Rectal smooth muscle tissue (tissue), 1 donor: ENCODE measurements around the gene ZCCHC8.
"Not testable (repeated sequence)": the region's sequence is repeated elsewhere in the genome, so short reads cannot be mapped to it uniquely, and the experiment has no call there.

Source experiments
- H3K27ac ChIP-seq: one replicate; pipeline ENCODE4 v1.7.0; 2013; ENCODE audit warnings: low read depth, low read length, inconsistent platforms
- H3K27me3 ChIP-seq: one replicate; pipeline ENCODE4 v1.7.0; 2013; ENCODE audit warnings: low read length; ENCODE audit not compliant: control insufficient read depth, insufficient read depth
- H3K36me3 ChIP-seq: one replicate; pipeline ENCODE4 v1.7.0; 2013; ENCODE audit warnings: low read length; ENCODE audit not compliant: control insufficient read depth, insufficient read depth
- H3K4me1 ChIP-seq: one replicate; pipeline ENCODE4 v1.7.0; 2013; ENCODE audit warnings: low read length; ENCODE audit not compliant: control insufficient read depth, insufficient read depth
- H3K4me3 ChIP-seq: one replicate; pipeline ENCODE4 v1.7.0; 2013; ENCODE audit warnings: low read length
- H3K9ac ChIP-seq: one replicate; pipeline ENCODE4 v1.7.0; 2013; ENCODE audit warnings: low read length

ZCCHC8 gene

DNA sequence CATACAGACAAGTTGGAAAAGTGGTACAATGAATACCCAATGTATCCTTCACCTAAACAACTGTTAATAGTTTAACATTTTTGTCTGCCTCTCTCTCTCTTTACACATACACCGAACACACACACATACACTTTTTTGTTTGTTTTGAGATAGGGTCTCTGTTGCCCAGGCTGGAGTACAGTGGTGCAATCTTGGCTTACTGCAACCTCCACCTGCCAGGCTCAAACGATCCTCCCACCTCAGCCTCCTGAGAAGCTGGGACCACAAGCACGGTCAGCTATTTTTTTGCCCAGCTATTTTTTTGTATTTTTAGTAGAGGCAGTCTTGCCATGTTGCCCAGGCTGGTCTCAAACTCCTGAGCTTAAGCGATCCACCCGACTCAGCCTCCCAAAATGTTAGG, 16.8 kb downstream of the ZCCHC8 start:
- H3K4me1 ChIP-seq, result no peaks in the 10 kb centered on the region
- H3K4me3 ChIP-seq, result no peak overlapping the region
- H3K27me3 ChIP-seq, result no peaks in the 10 kb centered on the region
- H3K27ac ChIP-seq, result no peak overlapping the region
- H3K36me3 ChIP-seq, result peaks cover 28% of the 10 kb centered on the region
- no peak overlapping the region for H3K9ac ChIP-seq

DNA sequence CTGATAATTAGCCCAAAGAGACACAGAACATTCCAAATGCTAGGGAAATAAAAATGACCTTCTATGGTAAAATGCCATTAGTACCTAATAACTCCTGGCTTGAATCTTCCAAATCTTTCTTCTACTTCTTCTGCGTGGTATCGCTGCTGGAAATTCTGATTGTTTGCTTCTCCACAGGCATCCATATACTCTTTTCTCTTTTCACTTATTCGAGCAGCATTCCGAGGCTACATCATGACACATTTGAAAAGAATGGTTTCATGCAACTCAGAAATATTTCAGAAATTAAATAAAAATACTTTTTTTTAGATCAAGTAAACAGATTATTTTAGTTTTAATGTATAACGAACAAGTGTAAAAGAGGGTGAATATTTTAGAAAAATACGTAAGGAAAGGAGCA, 18.9 kb downstream of the ZCCHC8 start:
- H3K36me3 ChIP-seq, result peaks cover 29% of the 10 kb centered on the region
- no peak overlapping the region for H3K27ac ChIP-seq

DNA sequence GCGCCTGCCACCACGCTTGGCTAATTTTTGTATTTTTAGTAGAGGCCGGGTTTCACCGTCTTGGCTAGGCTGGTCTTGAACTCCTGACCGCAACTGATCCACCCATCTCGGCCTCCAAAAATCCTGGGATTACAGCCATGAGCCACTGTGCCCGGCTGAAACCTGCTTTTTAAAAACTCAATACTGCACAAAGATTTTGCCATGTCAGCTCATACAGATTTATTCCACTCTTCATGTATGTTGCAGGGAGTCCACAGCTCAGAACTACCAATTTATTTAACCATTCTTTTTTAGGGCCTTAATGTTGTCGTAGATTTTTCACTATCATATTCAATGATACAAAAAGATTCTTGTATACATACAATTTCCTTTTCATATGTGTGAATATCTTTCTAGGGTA, 20.0 kb downstream of the ZCCHC8 start:
- H3K9ac ChIP-seq, result no peak overlapping the region
- no peaks in the 10 kb centered on the region for H3K27me3 ChIP-seq
- no peaks in the 10 kb centered on the region for H3K4me1 ChIP-seq
- no peak overlapping the region for H3K4me3 ChIP-seq
- H3K27ac ChIP-seq, result no peak overlapping the region
- H3K36me3 ChIP-seq, result peaks cover 27% of the 10 kb centered on the region

More for the DNA sequence above, 18.9 kb downstream of the ZCCHC8 start:
- Histone ChIP-seq H3K4me1 (no peaks in the 10 kb centered on the region), H3K9ac (no peak overlapping the region), H3K4me3 (no peak overlapping the region), H3K27me3 (no peaks in the 10 kb centered on the region)

DNA sequence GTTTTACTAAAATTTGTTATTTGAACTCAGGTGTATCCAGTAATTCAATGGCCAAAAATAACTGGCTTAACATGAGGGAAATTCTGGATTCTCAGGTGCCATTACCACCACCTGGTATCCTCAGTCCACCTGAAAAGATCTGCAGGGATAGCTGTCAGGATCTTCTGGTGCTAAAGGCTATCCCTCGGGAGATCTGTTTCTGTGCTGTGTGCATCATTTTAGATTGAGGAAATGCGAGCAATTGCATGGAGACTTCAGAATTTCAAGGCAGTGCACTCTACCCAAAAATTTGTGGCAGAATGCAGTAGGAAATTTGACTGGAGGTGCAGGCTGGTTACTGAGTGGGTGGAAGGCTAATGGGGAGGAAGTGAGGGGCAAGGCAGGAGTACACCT, 26.4 kb downstream of the ZCCHC8 start:
- H3K27me3 ChIP-seq, result no peaks in the 10 kb centered on the region

DNA sequence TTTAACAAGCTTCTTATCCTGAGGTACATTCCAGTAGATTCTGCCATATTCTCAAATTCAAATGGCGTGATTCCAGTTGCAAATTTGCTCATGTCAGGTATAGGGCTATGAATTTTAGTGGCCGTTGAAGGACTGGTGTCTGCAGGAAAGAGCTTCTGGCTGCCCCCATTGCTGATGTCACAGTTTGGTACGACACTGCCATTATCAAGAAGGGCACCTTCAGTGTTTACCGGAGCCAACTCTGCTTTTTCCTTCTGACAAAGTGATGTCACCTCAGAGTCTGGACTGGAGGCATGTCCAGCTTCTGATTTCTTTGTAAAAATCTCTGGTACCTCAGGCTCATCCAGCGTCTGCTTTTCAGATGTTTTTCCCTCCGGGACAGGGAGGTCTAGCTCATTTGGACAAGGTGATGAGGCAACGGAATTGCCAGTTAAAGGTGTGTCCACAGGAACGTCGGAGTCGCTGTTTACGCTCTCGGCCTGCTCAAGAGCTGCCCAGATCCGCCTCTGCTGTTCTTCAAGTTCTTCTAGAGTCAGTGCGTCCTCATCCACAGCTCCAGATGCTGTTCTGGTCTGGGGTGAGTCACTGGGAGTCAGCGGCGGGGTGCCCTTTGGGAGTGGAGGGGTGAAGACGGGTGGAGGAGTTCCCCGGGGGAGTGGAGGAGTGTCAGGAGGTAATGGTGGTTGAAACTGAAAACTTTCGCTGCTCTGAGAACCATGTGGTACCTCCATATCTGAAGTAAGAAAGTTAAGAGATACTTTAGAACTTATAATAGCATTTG, 27.0 kb downstream of the ZCCHC8 start:
- Histone ChIP-seq H3K9ac (no peak overlapping the region), H3K4me3 (no peak overlapping the region), H3K36me3 (peaks cover 22% of the 10 kb centered on the region), H3K27ac (no peak overlapping the region), H3K27me3 (no peaks in the 10 kb centered on the region), H3K4me1 (no peaks in the 10 kb centered on the region)

More for the DNA sequence above, 26.4 kb downstream of the ZCCHC8 start:
- Histone ChIP-seq H3K27ac (no peak overlapping the region), H3K4me1 (no peaks in the 10 kb centered on the region), H3K9ac (no peak overlapping the region), H3K4me3 (no peak overlapping the region), H3K36me3 (peaks cover 22% of the 10 kb centered on the region)

DNA sequence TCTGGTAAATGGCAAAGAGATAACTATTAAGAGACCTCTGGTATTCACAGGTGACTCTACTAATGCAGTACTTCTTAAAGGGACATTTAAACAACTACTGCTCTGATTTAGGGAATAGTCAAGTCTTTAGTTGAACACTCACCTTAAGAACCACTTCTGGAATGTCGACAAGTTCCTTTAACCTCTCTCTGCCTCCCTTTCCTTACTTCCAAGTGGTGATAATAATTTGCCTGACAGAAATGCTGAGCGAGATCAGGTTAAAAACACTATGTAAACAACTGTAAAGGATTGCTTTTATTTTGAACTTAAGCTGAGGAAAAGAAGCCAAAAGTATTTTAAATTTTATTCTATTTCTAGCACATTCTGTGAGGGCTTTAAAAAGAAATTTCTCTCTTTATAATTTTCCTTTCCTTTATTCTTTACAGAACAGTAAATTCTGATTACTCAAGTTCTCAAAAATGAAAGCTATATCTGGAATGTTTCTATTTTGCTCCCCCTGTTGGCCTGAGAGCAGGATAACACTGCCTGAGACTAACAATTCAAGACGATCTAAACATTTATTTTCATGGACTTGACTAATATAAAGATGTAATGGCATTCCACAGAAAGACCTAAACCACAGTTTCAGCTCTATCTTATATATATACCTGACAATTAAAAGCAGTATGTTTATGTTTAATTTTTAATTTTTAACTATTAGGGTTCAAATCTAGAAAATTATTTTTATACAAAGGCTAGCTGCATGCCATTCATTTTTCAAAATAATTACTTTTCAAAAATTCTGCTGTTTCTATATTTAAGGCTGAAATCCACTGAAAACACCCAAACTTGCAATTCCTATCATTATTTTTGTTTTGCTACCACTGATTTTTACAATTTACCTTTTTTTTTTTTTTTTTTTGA, 29.2 kb downstream of the ZCCHC8 start:
- Histone ChIP-seq H3K9ac (no peak overlapping the region), H3K36me3 (peaks cover 14% of the 10 kb centered on the region), H3K27ac (peak overlapping the region; percentile 38), H3K27me3 (no peaks in the 10 kb centered on the region), H3K4me1 (no peaks in the 10 kb centered on the region), H3K4me3 (no peak overlapping the region)

DNA sequence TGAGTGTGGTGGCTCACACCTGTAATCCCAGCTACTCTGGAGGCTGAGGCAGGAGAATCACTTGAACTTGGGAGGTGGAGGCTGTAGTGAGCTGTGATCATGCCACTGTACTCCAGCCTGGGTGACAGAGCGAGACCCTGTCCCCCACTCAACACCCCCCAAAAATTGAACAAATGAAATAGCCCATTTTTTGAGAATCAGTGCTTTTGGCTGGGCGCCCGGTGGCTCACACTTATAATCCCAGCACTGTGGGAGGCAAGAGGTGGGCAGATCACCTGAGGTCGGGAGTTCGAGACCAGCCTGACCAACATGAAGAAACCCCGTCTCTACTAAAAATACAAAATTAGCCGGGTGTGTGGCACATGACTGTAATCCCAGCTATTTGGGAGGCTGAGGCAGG, 30.2 kb downstream of the ZCCHC8 start:
- H3K9ac ChIP-seq, H3K27ac ChIP-seq, H3K4me3 ChIP-seq, H3K27me3 ChIP-seq, H3K4me1 ChIP-seq: not testable (repeated sequence)
- peaks cover 10% of the 10 kb centered on the region for H3K36me3 ChIP-seq

DNA sequence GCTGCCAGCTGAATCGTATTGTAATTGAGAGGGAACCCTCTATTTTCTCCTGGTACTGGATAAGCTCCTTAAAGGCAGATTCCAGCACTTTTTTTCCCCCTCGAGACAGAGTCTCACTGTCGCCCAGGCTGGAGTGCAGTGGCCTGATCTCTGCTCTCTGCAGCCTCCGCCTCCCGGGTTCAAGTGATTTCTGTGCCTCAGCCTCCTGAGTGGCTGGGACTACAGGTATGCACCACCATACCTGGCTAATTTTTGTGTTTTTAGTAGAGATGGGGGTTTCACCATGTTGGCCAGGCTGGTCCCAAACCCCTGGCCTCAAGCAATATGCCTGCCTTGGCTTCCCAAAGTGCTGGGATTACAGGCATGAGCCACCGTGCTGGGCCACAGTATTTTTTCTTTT, 30.9 kb downstream of the ZCCHC8 start:
- H3K36me3 ChIP-seq, H3K4me1 ChIP-seq, H3K9ac ChIP-seq, H3K27ac ChIP-seq, H3K27me3 ChIP-seq, H3K4me3 ChIP-seq: not testable (repeated sequence)

DNA sequence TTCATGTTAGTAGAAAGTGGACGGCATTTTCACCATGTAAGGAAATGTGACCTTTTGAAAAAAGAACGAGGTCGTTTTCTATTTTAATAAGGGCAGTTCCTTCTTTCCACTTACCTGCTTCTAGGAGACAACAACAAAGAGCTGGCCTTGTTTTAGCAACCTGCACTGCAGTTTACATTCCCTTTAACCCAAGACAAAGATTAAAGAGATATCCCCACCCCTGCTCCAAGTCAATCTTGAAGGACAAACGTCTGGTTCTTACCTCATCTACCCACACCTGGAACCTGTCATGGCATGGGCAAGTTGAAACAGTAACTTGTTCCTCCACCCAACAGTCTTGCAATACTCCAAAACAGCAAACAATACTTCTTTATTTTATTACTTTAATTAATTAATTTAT, 32.7 kb downstream of the ZCCHC8 start:
- Histone ChIP-seq H3K4me1 (no peaks in the 10 kb centered on the region), H3K27ac (no peak overlapping the region), H3K9ac (no peak overlapping the region), H3K27me3 (no peaks in the 10 kb centered on the region), H3K4me3 (no peak overlapping the region), H3K36me3 (no peaks in the 10 kb centered on the region)

DNA sequence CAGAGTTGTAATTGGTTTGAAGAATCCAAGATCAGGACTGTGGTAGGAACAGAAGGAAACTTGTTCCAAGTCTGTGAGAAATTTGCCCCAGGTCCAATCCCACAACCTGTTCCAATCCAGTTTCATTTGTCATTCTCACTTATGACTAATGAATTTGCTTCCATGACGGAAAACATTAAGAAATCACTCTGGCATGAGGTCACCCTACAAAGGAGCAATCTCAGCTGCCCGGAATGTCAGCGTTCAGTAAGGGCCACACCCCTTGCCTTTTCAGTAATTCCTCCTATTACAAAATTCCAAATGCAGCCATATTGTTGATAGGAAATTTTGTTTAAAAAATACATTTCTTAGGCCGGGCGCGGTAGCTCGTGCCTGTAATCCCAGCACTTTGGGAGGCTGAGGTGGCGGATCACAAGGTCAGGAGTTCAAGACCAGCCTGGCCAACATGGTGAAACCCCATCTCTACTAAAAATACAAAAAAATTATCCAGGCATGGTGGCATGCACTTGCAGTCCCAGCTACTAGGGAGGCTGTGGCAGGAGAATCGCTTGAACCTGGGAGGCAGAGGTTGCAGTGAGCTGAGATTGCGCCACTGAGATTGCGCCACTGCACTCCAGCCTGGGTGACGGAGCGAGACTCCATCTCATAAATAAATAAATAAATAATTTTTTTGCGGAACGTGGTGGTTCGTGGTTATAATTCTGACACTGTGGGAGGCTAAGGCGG, 36.3 kb downstream of the ZCCHC8 start:
- H3K27ac ChIP-seq, H3K4me3 ChIP-seq, H3K36me3 ChIP-seq, H3K9ac ChIP-seq, H3K4me1 ChIP-seq, H3K27me3 ChIP-seq: not testable (repeated sequence)

DNA sequence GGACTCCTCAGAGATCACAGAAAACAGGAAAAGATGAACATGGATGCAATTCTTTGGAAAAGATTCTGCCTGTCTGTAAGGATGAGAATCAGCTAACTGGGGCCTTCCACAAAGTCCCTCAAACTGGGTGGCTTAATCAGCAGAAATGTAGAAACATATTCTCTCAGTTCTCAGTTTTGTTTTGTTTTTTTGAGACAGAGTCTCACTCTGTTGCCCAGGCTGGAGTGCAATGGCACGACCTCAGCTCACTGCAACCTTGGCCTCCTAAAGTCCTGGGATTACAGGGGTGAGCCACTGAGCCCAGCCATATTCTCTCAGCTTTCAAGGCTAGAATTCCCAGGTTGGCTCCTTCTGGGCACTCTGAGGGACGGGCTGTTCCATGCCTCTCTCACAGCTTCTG, 40.1 kb downstream of the ZCCHC8 start:
- no peaks in the 10 kb centered on the region for H3K36me3 ChIP-seq
- H3K27me3 ChIP-seq, result no peaks in the 10 kb centered on the region
- no peak overlapping the region for H3K27ac ChIP-seq
- no peak overlapping the region for H3K9ac ChIP-seq
- no peaks in the 10 kb centered on the region for H3K4me1 ChIP-seq
- no peak overlapping the region for H3K4me3 ChIP-seq

DNA sequence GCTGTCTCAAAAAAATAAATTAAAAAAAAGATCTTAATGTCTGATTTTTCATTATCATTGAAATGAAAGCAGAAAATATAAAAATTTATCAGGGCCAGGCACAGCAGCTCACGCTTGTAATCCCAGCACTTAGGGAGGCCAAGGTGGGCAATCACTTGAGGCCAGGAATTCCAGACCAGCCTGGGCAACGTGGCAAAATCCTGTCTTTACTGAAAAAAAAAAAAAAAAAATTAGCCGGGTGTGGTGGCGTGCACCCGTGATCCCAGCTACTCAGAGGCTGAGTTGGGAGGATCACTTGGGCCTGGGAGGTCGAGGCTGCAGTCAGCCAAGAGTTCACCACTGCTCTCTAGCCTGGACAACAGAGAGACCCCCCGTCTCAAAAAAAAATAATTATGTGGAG, 40.7 kb downstream of the ZCCHC8 start:
- Histone ChIP-seq H3K27me3 (no peaks in the 10 kb centered on the region), H3K4me3 (no peak overlapping the region), H3K9ac (no peak overlapping the region)

More for the DNA sequence above, 40.7 kb downstream of the ZCCHC8 start:
- no peaks in the 10 kb centered on the region for H3K4me1 ChIP-seq
- H3K27ac ChIP-seq, result no peak overlapping the region
- H3K36me3 ChIP-seq, result no peaks in the 10 kb centered on the region
